Hematopoietic multipotent progenitor cell (in vitro differentiated cells): ENCODE data around the gene ABCA3. TPM values are rescaled to one million over a fixed set of nuclear protein-coding genes. Genes with fewer than 3 reads are reported as not detected.

Source experiments
- DNase-seq, 3 donors: peaks; one replicate each; pipeline ENCODE4 v3.0.0-alpha.2; 2011 to 2015; ENCODE audit warnings: low read depth in 2 of 3, low spot score in 2 of 3
- total RNA-seq: library from RNA; depleted of rRNA; stranded (reverse); fragments of >200 nt; gene quantifications from one replicate; pipeline ENCODE4 v1.2.3, GENCODE V29; 2012

Gene ABCA3
- total RNA-seq, 1 donor = 8.1 TPM

DNA sequence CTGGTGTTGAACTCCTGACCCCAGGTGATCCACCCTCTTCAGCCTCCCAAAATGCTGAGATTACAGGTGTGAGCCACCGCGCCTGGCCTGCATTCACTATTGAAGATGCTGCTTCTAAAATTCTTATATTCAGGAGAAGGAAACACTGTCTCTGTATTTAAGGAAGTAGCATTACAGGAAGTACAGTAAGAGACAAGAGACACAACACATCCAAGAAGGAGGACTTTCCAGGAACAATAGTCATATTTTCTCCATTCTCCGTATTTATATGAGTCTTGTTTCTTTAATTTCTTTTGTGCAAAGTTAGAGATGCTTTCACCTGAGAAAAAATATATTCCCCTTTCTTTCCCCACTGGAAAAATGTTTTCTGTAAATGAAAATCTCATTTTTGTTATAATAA lies 18.3 kb upstream of the ABCA3 start:
- DNase-seq = no peak

GRCh38 chr16:2357331-2357730 lies 16.8 kb upstream of the ABCA3 start:
- no peak for DNase-seq

DNA sequence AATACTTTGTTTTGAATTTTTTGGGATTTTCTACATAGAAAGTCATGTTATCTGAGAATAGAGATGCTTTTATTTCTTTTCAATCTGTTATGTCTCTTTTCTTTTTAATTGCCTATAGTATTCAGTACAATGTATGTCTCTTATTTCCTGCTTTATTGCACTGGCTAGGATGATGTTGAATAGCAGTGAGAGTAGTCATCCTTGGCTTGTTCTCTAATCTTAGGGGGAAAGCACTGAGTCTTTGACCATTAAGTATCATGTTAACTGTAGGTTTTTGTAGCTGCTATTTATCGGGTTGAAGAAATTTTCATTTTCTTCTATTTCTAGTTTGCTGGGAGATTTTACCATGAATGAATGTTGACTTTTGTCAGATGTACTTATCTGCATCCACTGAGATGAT lies 10.0 kb upstream of the ABCA3 start:
- no peak for DNase-seq

GRCh38 chr16:2343211-2343610 lies 2.7 kb upstream of the ABCA3 start:
- DNase-seq = no peak

DNA sequence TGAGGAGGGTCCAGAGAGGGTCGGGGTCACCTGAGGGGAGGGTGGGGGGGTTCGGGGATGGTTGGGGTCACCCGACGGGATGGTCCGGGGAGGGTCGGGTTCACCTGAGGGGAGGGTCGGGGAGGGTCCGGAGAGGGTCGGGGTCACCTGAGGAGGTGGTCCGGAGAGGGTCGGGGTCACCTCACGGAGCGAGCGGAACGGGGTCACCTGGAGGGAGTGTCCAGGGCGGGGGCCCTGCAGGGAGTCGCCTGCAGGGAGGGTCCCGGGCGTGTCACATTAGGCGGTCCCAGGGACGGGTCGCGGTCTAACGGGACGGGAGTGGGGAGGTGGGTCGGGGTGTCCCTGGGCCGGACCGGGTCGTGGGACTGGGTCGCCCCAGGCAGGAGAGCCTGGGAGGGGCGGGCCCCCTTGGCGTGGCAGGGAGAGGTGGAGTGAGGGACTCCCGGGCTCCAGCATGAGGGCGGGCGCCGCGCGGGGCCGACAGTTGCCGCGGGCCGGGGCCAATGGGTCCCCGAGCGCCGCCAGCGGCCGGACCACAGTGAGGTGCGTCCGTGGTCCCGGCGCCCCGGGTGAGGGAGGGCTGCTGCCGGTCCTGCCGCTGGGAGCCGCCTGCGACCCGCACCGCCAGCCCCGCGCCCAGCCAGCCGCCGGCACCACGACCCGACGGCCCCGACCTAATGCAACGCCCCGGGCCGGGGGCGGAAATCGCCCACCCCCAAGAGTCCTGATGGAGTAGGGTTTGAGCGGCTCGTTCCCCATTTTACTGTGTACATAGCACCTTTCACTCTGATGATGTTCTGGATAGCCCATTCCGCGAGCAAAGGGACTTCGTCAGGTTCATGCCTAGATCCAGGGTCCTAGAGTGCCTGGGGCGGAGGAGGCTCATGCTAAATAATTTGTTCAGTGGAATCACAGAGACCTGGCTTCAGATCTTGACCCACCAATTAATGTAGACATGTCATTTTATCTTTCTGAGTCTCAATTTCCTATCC lies 1.2 kb upstream of the ABCA3 start:
- DNase-seq = peak in 2 of 3 donors; percentile 6 to 10

GRCh38 chr16:2339521-2340484 lies 725 bp downstream of the ABCA3 start:
- peak; percentile 24 to 33 (median 32) for DNase-seq

DNA sequence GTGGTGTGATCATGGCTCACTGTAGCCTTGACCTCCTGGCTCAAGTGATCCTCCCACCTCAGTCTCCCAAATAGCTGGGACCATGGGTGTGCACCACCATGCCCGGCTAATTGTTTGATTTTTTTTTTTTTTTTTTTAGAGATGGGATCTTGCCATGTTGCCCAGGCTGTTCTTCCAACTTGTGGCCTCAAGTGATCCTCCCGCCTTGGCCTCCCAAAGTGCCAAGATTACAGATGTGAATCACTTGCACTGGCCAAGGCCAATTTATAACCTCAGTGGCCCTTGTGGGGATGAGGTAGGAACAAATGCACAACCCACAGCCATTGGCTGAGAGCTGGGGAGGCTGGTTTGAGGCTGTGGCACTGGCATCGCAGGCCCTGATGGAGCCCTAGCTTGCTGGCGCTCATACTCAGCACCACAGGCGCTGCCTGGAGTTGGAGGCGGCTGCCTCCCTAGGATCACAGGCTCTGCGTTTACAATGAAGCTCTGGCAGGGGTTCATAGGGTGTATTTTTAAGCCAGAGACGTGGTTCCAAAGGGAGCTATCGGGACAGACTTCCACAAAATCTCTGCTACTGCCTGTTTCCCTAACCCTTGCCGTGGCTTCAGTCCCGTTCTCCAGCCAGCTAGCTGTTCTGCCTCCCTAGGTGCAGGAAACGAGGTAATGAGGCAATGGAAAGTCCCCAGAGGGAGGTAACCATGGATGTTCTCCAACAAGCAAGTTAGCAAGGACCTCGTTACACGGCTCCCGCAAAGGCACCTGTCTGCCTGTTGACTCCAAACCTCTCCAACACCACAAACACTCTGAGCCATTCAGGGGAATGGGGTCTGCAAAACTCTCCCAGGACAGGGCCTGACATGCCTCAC lies 2.9 kb downstream of the ABCA3 start:
- DNase-seq = no peak

DNA sequence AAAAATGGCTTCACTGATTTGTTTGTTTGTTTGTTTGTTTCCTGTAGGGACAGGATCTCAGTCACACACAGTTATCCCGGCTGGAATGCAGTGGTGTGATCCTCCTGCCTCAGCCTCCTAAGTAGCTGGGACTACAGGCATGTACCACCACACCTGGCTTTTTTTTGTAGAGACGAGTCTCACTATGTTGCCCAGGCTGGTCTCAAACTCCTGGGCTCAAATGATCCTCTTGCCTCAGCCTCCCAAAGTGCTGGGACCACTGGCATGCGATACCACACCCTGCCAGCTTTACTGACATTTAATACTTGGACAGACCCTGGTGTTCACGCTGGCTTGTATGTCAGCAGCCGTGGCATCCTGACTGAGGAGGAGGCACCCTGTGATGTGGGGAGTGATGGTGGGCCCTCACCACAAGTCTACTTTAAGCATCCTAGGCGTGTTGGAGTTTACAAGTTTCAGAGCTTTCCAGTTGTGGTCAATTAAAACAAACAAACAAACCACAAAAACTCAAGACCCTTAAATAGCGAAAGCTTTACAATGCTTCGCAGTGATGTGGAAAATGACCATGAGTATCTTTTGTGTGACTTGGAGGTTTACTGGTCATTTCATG lies 5.1 kb downstream of the ABCA3 start:
- DNase-seq = no peak

GRCh38 chr16:2333772-2334379 lies 6.7 kb downstream of the ABCA3 start:
- DNase-seq = no peak

DNA sequence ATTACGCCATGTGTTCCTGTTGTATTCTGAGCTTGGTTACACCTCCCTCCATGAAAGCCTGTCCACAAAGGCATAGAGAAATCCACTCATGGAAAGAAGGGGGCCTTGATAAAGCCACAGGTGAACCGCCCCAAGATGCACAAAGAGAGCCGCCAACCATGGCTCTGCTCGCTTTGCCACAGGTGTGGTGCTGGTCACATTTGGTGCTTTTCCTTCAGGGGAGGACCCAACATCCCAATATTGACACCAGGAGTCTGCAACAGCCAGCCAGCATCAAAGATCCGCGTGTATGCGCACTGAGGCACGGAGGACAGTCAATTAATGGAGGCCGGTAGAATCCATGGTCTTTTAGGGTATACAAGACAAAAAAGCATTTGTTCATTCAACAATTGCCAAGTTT lies 7.3 kb downstream of the ABCA3 start:
- no peak for DNase-seq

- DNase-seq = no peak
Observed at GRCh38 chr16:2331931-2332267, 8.6 kb downstream of the ABCA3 start.

GRCh38 chr16:2331199-2331930 lies 9.2 kb downstream of the ABCA3 start:
- DNase-seq = no peak

GRCh38 chr16:2329532-2329931 lies 11.0 kb downstream of the ABCA3 start:
- no peak for DNase-seq

DNA sequence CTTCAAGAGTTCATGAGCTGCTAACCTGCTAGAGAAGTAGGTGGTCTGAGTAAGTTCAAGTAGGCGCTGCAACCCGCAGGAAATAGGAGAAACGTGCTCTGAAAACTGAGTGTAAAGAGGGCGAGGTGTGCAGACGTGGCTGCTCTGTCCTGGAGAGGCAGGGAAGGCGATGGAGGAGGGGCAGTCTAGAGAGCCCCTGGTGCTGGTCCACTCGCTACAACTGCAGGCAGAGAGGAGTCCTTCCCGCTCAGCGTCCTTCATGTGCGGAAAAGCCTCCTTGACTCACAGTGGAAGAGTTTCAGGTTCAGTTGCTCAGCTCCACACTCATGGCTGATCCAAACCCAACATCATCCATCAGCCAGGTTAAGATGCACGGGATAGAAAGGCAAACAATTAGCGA lies 12.1 kb downstream of the ABCA3 start:
- no peak for DNase-seq

DNA sequence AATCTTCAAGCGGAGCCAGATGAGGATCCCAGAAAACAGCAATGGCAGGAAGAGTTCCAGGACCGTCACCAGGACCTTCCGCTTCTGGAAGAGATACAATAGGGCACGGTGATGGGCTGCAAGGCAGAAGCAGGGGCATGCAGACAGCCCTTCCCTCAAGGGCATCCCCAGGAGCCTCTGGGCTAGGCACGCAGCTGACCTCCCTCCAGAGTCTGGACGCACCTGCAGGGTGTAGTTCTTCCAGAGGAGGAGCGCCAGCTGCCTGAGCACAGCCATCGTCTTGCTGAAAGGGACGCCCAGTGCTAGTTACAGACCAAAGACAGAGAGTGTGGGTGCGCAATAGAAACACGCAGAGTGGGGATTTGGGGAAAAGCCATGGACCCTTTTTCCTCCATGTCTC lies 14.3 kb downstream of the ABCA3 start:
- no peak for DNase-seq

GRCh38 chr16:2325791-2326190 lies 14.7 kb downstream of the ABCA3 start:
- DNase-seq = no peak

DNA sequence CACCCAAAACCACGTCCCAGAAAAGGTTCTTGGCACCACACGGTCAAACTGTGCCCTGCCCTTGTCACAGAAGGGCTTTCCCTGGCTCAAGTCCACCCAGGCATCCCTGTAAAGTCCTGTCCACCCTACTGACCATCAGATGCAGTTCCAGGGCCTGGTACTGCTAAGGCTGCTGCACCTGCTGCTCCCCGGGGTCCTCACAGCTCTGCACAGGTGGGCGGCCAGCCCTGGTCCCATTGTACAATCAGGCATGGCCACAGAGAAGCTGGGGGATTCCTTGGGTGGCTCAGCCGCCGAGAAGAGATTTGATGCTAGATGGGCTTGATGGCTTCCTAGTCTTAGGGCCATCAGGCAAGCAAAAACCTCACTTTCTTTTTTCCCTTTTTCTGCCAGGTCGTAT lies 15.3 kb downstream of the ABCA3 start:
- DNase-seq = no peak

DNA sequence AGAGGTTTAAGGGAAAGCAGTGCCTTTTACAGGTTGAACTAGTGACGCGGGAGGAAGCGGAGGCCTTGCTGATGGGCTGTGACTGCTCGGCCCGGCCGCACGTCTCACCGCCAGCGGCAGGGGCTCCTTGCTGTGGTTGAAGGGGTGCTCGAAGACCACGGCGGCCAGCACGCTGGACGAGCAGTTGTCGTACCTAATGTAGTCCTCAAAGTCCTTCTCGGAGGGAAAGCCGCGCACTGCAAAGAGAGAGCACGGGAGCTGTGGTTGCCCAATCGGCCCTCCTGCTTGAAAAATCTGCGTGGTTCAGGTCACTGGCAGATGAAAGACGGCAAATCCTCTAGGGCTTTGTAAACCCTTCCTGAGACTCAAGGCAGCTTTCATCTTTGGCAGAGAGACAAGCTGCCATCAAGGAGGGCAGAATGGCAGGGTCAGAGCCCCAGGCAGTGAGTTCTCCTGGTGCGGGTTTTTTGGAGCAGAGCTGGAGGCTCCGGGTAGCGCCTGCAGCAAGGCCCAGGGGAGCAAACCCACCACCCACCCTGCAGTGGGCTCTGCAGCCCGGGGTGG lies 16.1 kb downstream of the ABCA3 start:
- no peak for DNase-seq

GRCh38 chr16:2323701-2324100 lies 16.8 kb downstream of the ABCA3 start:
- DNase-seq = no peak
